OCI-LY7 (cell line): ENCODE measurements around the gene YAF2. TPM values are rescaled to one million over a fixed set of nuclear protein-coding genes. Genes with fewer than 3 reads are reported as not detected.

Experiments
- BruUV-seq: library from RNA; stranded (reverse); fragments of 400-500 nt; replicated peaks from 2 replicates; lab custom pipeline; 2021; lab: Mats Ljungman, UMichigan
- CTCF ChIA-PET: fragments of 300-600 bp; sonication (Branson Sonifier 250); formaldehyde crosslinking; loops from one replicate; lab custom pipeline; 2022; ENCODE audit warnings: antibody characterized with exemption; ENCODE audit not compliant: unreplicated experiment; lab: Charles Lee
- POLR2A ChIA-PET: fragments of 300-600 bp; sonication (Branson Sonifier 250); formaldehyde crosslinking; loops from one replicate; lab custom pipeline; 2022; ENCODE audit warnings: antibody characterized with exemption; lab: Charles Lee
- DNase-seq: peaks from one replicate; pipeline ENCODE4 v3.0.0-alpha.2; 2015; ENCODE audit warnings: low spot score
- H2AFZ ChIP-seq: fragments of 200-600 bp; sonication (generic), shearing (Covaris generic); 2 replicates; pipeline ENCODE4 v1.6.1; 2014; ENCODE audit warnings: mild to moderate bottlenecking, antibody characterized with exemption, low read length, moderate library complexity
- H3K27ac ChIP-seq: fragments of 200-600 bp; sonication (generic); 2 replicates; pipeline ENCODE4 v1.5.1; 2014; ENCODE audit warnings: mixed run types, low read depth, mild to moderate bottlenecking, moderate library complexity, low read length, inconsistent platforms; ENCODE audit not compliant: poor library complexity, severe bottlenecking
- H3K36me3 ChIP-seq: fragments of 200-600 bp; sonication (generic); 2 replicates; pipeline ENCODE4 v1.6.1; 2014; ENCODE audit warnings: mild to moderate bottlenecking, antibody characterized with exemption, low read length, moderate library complexity, mixed read lengths; ENCODE audit not compliant: insufficient read depth
- H3K4me1 ChIP-seq: fragments of 200-600 bp; sonication (generic); 2 replicates; pipeline ENCODE4 v1.5.1; 2014; ENCODE audit warnings: mild to moderate bottlenecking, low read length; ENCODE audit not compliant: insufficient read depth, poor library complexity, severe bottlenecking
- H3K4me2 ChIP-seq: fragments of 200-600 bp; sonication (generic); 2 replicates; pipeline ENCODE4 v1.6.1; 2014; ENCODE audit warnings: mild to moderate bottlenecking, low read length
- H3K4me3 ChIP-seq: fragments of 200-600 bp; sonication (generic); 2 replicates; pipeline ENCODE4 v1.5.1; 2014; ENCODE audit warnings: mild to moderate bottlenecking, low read depth, low read length; ENCODE audit not compliant: poor library complexity, severe bottlenecking
- H3K79me2 ChIP-seq: fragments of 200-600 bp; sonication (generic); 2 replicates; pipeline ENCODE4 v1.6.1; 2016; ENCODE audit warnings: low read depth, mild to moderate bottlenecking, low read length, moderate library complexity, mixed read lengths; ENCODE audit not compliant: insufficient read depth
- H3K9me2 ChIP-seq: fragments of 200-600 bp; sonication (generic); 2 replicates; pipeline ENCODE4 v1.6.1; 2016; ENCODE audit warnings: mild to moderate bottlenecking, low read length, mixed read lengths; ENCODE audit not compliant: insufficient read depth
- H3K9me3 ChIP-seq: fragments of 200-600 bp; sonication (generic); 2 replicates; pipeline ENCODE4 v1.6.1; 2014; ENCODE audit warnings: mild to moderate bottlenecking, mixed run types, low read length, mixed read lengths
- H4K20me1 ChIP-seq: fragments of 200-600 bp; sonication (generic); 2 replicates; pipeline ENCODE4 v1.6.1; 2014; ENCODE audit warnings: mild to moderate bottlenecking, antibody characterized with exemption, low read length, moderate library complexity, mixed read lengths; ENCODE audit not compliant: insufficient read depth
- CTCF ChIP-seq: fragments of 200-600 bp; sonication (generic); conservative IDR thresholded peaks from 2 replicates; pipeline ENCODE4 v1.5.1; 2014; ENCODE audit warnings: mild to moderate bottlenecking, antibody characterized with exemption, low read length, moderate library complexity, mixed read lengths
- EZH2phosphoT487 ChIP-seq: fragments of 200-600 bp; sonication (generic); IDR thresholded peaks from 2 replicates; pipeline ENCODE4 v1.6.1; 2018; ENCODE audit warnings: low read depth, borderline replicate concordance, mild to moderate bottlenecking, mixed run types, antibody characterized with exemption, low read length, moderate library complexity, mixed read lengths
- intact Hi-C: fragments of 100-400 bp; cut with micrococcal nuclease; formaldehyde crosslinking; loops from one replicate; pipeline ENCODE4 v1.10.0; 2022; ENCODE audit not compliant: unreplicated experiment
- total RNA-seq, 2 experiments: library from RNA; depleted of rRNA in 1 of 2; stranded (reverse); fragments of >200 nt in 1 of 2; shearing (Covaris generic) in 1 of 2; gene quantifications; 2 replicates each; pipeline ENCODE4 v1.2.3, GENCODE V29; 2014 to 2022

The YAF2 gene
- total RNA-seq, 2 experiments from 2014 or later: 16.2 to 43.6 TPM

- Histone ChIP-seq H3K4me2 (peak overlapping the region; percentile 99), H4K20me1 (peaks cover 15% of the 10 kb centered on the region), H3K9me3 (no peaks in the 10 kb centered on the region), H2AFZ (peak overlapping the region; percentile 93), H3K36me3 (no peaks in the 10 kb centered on the region), H3K79me2 (peaks cover 50% of the 10 kb centered on the region), H3K4me3 (peak overlapping the region; percentile 98), H3K9me2 (no peaks in the 10 kb centered on the region), H3K27ac (peak overlapping the region; percentile 49), H3K4me1 (peaks cover 23% of the 10 kb centered on the region)
- TF ChIP-seq EZH2phosphoT487: no peak
- TF ChIP-seq CTCF: no peak
- ChIA-PET POLR2A (interaction anchor here (1.2 to 1.5 kb wide), 2 partner anchors 18 to 193 kb away, joined by 4 to 5 read pairs; no protein-coding TSS in a partner anchor), CTCF (no interaction called here)
- DNase-seq: peak; percentile 43
- TSS peak; percentile 53 for BruUV-seq
- intact Hi-C loops: loop anchor here (2.0 to 5.0 kb wide), 2 partner anchors 93 to 184 kb away; partner anchors contain the start of genes PPHLN1 and ZCRB1
Measured at GRCh38 chr12:42143452-42144157, 94.4 kb downstream of the YAF2 start.

- peaks cover 15% of the 10 kb centered on the region for H4K20me1 ChIP-seq
- H3K9me2 ChIP-seq: no peaks in the 10 kb centered on the region
- no peaks in the 10 kb centered on the region for H3K36me3 ChIP-seq
- no peak for TF ChIP-seq EZH2phosphoT487
- no peak for TF ChIP-seq CTCF
- peaks cover 56% of the 10 kb centered on the region for H3K79me2 ChIP-seq
- CTCF ChIA-PET: no interaction called here
- H3K4me2 ChIP-seq: peak overlapping the region; percentile 99
- H3K9me3 ChIP-seq: no peaks in the 10 kb centered on the region
- no peak for DNase-seq
- H3K27ac ChIP-seq: no peak overlapping the region
- POLR2A ChIA-PET: interaction anchor here (0.6 to 1.5 kb wide), 9 partner anchors 14 to 841 kb away, joined by 3 to 6 read pairs (median 3); no protein-coding TSS in a partner anchor
- no TSS peak for BruUV-seq
- no peak overlapping the region for H2AFZ ChIP-seq
- H3K4me3 ChIP-seq: no peak overlapping the region
- intact Hi-C loops: loop anchor here (5.0 kb wide), 1 partner anchor 185 kb away; the partner anchor contains the start of genes PPHLN1 and ZCRB1
- H3K4me1 ChIP-seq: peaks cover 23% of the 10 kb centered on the region
Measured at GRCh38 chr12:42141981-42142606, 96.0 kb downstream of the YAF2 start.
